NCI-H345 (cell line): ENCODE results near the gene GALR1.
"Not testable (repeated sequence)": the region's sequence is repeated elsewhere in the genome, so short reads cannot be mapped to it uniquely, and the experiment has no call there.

ENCODE experiments used
- DNase-seq: peaks from one replicate; lab custom pipeline; 2025; lab: John Stamatoyannopoulos, UW

Gene GALR1

GRCh38 chr18:77249569-77250500, at the start of gene GALR1:
GALR1 (plus strand) TSS chr18:77249848; CDS start chr18:77250549, 701 bp downstream.
- DNase-seq, result peak; percentile 67

DNA sequence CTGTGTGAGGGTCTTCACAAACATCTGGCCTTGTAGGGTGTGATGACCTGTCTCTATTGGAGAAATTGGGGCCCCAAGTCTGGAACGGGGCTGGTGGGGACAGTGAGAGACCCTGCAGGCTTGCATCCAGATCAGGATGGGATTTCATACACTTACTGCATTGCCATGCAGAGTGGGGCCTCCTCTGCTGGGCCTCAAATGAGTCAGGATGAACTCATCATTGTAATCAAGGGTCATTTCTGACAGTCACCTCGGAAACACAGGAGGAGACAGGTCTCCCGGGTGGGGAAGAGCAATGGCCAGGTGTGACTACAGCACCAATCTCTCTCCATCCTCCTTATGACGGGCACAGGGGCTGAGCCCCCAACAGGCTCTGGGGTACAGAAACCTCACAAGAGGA, 48.1 kb upstream of the GALR1 start:
- no peak for DNase-seq

- no peak for DNase-seq
Measured at GRCh38 chr18:77202329-77202728, 47.3 kb upstream of the GALR1 start.

GRCh38 chr18:77203071-77203470, 46.6 kb upstream of the GALR1 start:
- DNase-seq, result no peak

- no peak for DNase-seq
Measured at GRCh38 chr18:77203851-77204250, 45.8 kb upstream of the GALR1 start.

- no peak for DNase-seq
Measured at GRCh38 chr18:77205769-77206168, 43.9 kb upstream of the GALR1 start.

GRCh38 chr18:77206676-77207374, 42.8 kb upstream of the GALR1 start:
- DNase-seq, result no peak

DNA sequence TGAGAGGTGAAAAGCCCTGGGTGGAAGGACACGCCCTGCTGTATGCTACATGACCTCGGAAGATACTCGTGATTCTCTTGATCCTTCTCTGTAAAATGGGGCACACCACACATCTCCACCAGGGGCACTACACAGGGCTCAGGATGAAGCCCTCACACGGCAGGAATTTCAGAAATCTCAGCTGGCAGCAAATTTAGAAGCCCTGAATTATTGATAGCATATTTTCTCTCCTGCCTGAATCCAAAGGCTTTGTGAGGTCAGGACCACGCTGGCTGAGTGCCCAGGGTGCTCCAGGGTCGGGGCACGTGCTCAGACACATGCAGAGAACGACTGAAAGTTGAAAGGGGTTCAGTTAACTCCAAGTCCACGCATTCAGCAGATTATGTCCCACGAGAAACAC, 42.1 kb upstream of the GALR1 start:
- DNase-seq, result no peak

- DNase-seq, result no peak
Measured at GRCh38 chr18:77208964-77209363, 40.7 kb upstream of the GALR1 start.

- DNase-seq, result no peak
Measured at GRCh38 chr18:77209587-77209986, 40.1 kb upstream of the GALR1 start.

DNA sequence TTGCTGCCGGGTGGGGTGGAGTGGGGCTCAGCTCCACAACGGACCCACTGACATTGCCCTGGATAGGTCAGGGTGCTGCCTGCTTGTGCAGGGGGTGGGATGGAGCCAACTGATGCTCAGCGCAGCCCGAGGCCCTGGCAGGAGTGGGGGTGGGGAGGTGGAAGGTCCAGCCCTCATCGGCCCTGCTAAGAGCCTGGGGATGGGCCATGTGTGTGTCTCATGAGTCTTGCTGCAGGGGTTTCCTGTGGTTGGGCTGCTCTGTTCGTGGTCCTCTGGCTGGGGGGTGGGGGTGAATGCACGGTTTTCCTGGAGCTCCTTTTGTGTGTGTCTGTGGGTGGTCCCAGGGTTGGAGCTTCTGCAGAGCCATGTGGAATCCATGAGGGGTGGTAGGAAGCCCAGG, 39.4 kb upstream of the GALR1 start:
- DNase-seq, result no peak

- no peak for DNase-seq
Measured at GRCh38 chr18:77218642-77219041, 31.0 kb upstream of the GALR1 start.

DNA sequence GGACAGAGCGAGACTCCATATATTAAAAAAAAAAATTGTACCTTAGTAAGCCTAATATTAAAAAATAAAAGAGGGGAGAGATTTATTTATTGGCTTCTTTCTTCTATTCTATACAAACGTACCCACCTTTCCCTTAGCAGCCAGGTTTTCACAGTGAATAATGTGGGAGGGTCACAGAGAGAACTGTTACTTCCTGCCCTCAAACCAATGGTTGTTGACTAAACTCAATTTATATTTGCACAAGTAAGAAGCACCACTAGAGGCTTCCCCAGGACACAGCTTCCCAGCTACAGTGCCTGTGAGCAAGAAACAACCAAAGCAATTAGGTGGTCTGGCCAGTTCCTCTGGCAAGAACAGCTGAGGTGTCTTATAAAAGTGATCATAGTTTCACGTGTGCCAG, 28.9 kb upstream of the GALR1 start:
- DNase-seq, result no peak

DNA sequence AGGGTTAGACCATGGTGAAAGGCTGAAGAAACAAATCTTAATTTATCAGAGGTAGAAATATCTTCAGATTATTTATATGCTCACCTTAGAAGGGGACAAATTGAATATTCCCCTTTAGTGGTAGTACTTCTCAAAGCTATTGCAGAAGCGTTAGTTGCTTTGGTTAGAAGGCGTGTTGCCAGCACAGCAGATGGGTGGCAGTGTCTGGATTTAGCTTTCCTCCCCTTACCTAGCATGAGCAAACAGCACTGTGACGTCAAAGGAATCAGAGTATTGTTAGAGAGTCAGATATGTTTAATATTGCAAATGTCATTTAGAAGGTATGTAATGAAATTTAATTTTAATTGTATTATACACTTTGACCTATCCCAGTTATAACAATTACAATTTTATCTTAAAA, 27.2 kb upstream of the GALR1 start:
- DNase-seq, result no peak

- no peak for DNase-seq
Measured at GRCh38 chr18:77223221-77223639, 26.4 kb upstream of the GALR1 start.

GRCh38 chr18:77223653-77224052, 26.0 kb upstream of the GALR1 start:
- no peak for DNase-seq

GRCh38 chr18:77230645-77231044, 19.0 kb upstream of the GALR1 start:
- DNase-seq, result no peak

DNA sequence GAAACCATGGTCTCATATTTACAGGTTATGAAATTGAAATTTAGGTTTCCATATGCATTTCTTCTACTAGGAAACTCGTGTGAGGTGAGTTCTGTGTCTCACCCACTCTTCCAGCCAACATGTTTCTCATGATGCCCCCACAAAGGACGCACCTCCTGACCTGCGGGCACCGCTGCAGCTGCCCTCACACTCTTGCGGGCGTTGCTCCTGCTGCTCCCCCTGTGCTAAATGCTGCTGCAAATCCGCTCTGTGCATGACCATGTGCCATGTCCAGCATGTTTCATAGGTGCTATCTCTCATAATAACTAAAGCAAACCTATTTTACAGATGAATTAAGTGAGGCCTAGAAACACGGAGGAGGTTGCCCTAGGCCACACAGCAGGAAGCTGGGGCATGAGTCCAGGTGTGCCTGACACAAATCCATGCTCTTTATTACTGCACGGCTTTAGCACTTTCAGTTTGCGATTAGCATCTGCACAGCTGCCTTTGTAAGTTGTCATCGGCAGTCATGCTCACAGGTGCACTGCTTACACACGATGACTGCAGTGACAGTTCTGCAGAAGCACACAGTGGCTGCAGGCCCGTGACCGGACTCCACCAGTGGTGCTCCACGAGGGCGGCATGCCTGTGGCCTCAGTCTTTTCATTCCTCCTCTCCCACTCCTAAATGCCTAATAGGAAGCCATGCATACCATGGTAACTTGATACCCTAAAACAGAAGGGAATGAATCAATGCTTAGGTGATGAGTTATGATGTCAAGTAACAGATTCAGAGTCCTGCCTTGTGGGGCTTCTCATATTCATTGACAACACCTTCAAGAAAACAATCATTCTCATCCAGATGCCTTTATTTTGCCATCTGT, 14.9 kb upstream of the GALR1 start:
- DNase-seq, result no peak

- DNase-seq, result not testable (repeated sequence)
Measured at GRCh38 chr18:77239285-77239684, 10.4 kb upstream of the GALR1 start.

DNA sequence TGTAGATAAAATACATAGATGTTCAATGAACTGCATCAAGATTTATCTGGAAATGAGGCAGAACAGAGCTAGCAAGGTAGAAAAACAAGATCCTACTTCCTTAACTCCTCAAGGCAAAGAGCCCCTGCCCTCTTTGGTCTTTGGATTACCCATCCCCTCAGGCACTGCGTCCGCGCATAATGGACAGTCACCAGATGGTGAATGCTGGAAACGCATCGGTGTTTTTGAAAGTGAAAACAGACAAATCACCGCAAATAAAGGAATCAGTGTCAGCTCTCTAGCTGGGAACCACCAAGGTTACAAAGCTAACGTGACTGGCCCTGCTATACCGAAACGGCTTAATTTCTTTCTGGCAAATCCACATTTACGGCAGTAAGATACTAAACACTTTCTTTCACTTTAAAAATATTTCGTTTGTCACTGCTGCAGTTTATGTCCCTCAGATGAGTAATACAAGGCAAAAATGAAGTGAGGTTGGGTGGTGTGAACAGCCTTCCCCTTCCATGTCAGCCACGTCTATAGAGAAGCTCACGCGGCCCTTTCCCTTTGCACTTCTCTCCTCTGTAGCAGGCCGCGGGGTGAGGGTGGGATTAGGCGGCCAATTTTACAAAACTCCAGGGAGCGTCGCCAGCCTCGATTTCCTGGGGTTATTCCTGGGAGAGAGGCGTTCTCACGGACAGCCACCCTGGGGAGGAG, 627 bp upstream of the GALR1 start:
- DNase-seq, result peak; percentile 35

DNA sequence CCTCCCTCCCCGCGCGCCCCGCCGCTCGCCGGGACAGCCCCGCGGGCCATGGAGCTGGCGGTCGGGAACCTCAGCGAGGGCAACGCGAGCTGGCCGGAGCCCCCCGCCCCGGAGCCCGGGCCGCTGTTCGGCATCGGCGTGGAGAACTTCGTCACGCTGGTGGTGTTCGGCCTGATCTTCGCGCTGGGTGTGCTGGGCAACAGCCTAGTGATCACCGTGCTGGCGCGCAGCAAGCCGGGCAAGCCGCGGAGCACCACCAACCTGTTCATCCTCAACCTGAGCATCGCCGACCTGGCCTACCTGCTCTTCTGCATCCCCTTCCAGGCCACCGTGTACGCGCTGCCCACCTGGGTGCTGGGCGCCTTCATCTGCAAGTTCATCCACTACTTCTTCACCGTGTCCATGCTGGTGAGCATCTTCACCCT, 865 bp downstream of the GALR1 start:
- DNase-seq, result no peak
